HG03196 (cell line): ENCODE results near the gene E2F8.

Experiments
- ATAC-seq: cut with Tn5 transposase; IDR thresholded peaks from one replicate; pipeline ENCODE4 v1.9.1; 2021; ENCODE audit not compliant: unreplicated experiment

Gene E2F8

DNA sequence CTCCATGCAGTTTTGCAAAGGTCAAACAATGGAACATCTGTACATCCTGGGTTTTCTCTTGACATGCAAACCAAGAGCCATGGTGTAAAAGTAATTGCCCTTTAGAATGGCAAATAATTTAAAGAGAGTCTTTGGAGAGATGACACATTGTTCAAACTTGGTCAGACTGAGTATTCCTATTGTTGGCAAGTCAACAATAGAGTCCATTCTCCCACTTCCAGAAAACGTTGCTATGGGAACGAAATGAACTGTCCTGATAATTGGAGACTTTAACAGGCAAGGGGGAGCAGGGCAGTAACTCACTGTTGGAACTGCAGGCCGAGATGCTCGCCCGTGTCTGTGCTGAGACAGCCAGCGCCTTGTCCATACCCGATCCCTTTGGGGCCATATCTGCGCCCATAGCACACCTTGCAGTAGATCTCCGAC lies 52.9 kb downstream of the E2F8 start:
- no peak for ATAC-seq

DNA sequence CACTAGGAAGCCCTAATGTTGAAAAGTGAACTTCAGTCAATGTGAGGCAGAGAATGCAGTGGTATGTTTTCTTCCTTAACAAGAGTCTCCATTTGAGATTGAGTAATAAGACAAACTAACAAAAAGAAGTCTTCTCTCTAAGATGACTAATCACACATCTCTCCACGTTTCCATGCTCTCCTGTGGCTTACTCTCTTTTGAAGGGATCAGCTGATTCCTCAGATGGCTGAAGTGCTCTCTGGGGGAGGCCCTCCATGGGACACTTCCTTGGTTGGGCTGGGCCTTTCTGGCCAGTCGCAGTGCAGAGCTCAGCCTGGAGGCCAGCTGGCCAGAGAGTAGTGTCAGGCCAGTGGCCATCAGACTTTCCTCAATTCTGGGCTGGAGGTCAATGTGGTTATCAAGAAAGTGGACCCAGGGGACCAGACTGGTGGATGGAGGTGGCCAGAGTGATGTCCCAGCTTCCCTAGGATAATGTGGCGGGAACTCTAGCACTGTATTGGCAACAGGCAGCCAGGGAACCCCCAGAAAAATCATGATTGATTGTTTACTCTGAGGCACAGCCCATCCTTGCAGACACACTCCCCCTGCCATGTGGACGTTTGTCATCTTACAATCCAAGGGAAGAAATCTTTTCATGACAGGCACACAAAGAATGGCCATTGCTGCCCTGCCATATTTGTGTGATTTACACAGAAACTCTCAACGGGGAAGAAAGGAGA lies 53.5 kb downstream of the E2F8 start:
- ATAC-seq = no peak

DNA sequence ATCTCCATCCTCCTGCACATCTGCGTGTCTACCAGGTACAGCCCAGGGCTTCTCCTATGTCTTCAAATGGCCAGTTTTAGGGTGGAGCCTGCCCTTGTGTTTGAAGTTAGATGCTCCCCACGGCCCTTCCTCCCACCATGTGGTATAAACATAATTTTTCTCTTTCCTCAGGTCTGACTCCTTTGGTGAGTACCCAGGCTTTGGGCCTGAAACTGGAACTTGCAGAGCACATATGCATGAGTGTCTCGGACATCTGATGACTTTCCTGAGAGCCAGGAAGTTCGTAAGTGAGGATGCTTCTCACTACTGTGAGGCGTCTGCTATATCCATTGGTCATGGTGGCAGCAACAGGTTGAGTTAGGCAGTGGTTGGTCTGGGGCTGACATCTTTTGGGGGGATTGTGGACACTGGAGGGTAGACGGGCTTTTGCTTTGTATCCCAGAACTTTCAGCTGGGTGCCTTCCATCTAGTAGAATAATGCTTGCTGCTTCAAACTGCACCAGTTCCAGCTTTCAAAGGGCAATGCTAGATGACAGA lies 55.2 kb downstream of the E2F8 start:
- ATAC-seq = no peak

DNA sequence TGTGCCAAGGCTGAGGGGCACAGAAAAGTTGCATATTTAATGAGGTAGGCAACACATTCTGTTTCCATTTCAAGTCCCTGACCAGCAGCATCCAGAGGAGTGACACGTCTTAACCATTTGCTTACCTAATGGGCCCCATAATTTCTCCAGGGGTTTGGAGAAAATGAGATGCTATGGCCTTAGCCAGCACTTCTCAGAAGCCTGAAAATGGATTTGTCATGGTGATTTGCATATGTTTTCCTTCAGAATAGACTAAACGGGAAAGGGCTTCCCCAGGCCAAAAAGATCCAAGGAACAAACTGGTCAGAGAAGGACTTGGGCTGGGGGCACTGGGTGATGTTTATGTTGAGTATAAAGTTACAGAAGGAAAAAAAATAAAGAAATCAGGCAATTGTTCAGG lies 55.7 kb downstream of the E2F8 start:
- ATAC-seq = no peak

DNA sequence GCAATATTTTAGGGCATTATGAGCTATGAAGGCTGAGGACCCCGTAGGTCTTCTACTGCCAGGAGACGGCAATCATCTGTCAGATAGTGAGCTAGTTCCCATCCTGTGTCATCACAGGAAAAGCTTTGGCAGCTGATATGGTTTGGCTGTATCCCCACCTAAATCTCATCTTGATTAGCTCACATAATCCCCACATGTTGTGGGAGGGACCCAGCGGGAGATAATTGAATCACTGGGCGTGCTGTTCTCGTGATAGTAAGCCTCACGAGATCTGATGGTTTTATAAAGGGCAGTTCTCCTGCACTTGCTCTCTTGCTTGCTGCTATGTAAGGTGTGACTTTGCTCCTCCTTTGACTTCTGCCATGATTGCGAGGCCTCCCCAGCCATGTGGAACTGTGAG lies 57.1 kb downstream of the E2F8 start:
- ATAC-seq = no peak

DNA sequence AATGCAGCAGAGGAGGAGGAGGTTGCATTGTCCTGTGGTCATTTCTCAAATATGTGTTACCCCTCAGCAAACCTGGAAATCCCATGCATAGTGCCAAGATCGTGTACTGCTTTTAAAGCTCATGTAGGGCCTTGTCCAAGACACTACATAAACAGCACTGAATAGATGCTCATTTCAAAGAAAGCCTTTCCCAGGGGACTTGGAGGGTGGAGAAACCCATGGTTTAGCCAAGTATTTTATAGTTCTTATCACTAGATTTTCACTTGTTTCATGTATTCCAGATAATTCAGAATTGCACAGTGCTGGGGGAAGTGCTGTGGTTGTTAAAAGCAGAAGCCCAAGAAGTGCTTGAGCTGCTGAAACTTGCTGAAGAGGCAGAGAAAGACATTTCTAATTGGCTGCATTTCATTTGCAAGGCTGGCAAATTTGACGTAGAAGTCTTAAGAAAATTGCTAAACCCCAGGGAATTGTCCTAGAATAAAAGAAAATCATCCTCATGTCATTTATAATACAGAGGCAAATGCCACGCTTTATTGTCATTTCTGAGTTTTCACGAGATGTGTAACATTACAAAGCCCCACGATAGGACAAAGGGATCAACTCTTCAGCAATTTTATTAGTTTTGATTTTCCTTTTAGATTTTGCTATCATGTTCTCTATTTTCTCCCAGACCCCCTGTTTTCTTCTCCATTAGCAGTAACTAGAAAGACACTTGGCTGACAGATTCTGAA lies 59.0 kb downstream of the E2F8 start:
- ATAC-seq = no peak

DNA sequence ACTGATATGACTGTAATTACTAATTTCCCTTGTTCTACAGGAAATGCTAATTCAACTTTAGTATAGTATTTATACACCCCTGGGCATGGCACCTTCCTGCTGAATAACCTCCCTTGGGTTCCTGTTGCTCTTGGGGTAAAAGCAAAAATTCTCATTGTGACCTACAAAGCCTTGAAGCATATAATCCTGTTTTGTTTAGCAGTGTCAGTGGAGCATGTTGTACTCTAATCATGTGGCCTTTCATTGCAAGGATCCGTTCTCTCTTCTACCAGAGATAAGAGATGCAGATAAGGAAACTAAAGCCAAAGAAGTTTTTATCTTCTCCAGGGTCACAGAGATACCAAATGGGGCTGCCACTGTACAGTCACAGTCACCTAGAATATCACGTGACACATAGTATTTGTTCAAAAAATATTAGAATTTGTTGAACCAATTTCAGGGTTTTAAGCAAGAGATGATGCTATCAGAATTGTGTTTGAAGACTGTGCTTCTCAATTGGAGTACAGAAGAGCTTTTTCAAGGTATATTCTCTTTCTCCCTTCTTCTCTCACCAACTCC lies 64.0 kb downstream of the E2F8 start:
- no peak for ATAC-seq
